ENCODE results near the gene ADORA2A. TPM values are rescaled to one million over a fixed set of nuclear protein-coding genes. Genes with fewer than 3 reads are reported as not detected.

The ADORA2A gene
- polyA plus RNA-seq, 2 of the 4 experiments (the other 2 are of a cell fraction): 0.48 to 1.8 TPM

DNA sequence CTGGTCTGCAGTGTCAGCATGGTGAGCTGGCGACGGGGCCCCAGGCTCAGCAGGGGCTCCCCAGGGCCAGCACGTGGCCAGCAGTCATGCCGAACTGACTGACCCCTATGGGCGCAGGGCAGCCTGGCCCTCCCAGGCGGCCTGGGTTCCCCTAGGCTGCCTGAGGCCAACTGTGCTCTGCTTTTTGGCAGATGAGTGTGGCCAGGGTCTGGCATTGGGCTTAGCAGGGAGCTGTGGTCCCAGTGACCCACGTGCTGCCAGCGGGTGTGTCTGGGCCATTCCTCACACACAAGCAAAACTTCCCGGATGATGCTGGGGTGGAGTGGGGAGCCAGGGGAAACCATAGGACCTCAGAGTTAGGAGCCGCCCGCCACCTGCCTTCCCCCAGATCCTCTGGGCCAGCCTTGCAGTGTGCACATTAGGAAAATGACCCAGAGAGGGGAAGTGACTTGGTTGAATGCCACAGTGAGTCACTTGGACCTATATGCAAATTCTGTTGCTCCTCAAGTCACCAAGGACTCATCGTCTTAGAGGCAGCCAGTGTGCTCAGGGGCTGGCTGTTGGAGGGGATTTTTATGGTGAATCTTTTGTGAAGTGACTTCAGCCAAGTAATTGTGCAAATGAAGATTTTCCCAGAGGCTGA is 6.5 kb downstream of the ADORA2A start:
- ATAC-seq (no peak), DNase-seq (ENCODE audit: low read depth in 1 of 2, low spot score in 1 of 2) (no peak), FAIRE-seq (no peak)
- H3K27ac ChIP-seq: no peak overlapping the region
- TF ChIP-seq USF2 (IDR thresholded peaks at IDR 0.05) (no peak), ATOH8 (CRISPR knock-in tag; IDR thresholded peaks at IDR 0.05; ENCODE audit: low read depth) (no peak), JUN (IDR thresholded peaks at IDR 0.05) (no peak), MAX (IDR thresholded peaks at IDR 0.05) (no peak), HOXB13 (CRISPR knock-in tag; IDR thresholded peaks at IDR 0.05; ENCODE audit: low read depth) (no peak), REST (IDR thresholded peaks at IDR 0.05) (no peak), CHD4 (IDR thresholded peaks at IDR 0.05; ENCODE audit: borderline replicate concordance) (no peak), KDM5A (IDR thresholded peaks at IDR 0.05) (no peak), EP300 (IDR thresholded peaks at IDR 0.05) (no peak), TP53 (CRISPR knock-in tag; IDR thresholded peaks at IDR 0.05) (no peak), BHLHE40 (IDR thresholded peaks at IDR 0.05; ENCODE audit: low read depth, low read length) (no peak), FOSB (CRISPR knock-in tag; IDR thresholded peaks at IDR 0.05) (no peak)
- TF ChIP-seq, protein P1, sequence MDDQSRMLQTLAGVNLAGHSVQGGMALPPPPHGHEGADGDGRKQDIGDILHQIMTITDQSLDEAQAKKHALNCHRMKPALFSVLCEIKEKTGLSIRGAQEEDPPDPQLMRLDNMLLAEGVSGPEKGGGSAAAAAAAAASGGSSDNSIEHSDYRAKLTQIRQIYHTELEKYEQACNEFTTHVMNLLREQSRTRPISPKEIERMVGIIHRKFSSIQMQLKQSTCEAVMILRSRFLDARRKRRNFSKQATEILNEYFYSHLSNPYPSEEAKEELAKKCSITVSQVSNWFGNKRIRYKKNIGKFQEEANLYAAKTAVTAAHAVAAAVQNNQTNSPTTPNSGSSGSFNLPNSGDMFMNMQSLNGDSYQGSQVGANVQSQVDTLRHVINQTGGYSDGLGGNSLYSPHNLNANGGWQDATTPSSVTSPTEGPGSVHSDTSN (IDR thresholded peaks at IDR 0.05): no peak
- no peaks in the 10 kb centered on the region for H3K4me1 ChIP-seq
- no peaks in the 10 kb centered on the region for H3K9me3 ChIP-seq
- no peak overlapping the region for H3K4me2 ChIP-seq
- POLR2A ChIA-PET: no interaction called here
- no peak overlapping the region for H3K4me3 ChIP-seq
- CTCF ChIA-PET: interaction anchor here (1.1 to 3.9 kb wide), 5 partner anchors 11 to 88 kb away, joined by 3 to 15 read pairs (median 7); no protein-coding TSS in a partner anchor
- WGBS (ENCODE audit: missing lambda C conversion rate): 78% methylated on average over 2 of the region's 12 CpGs

DNA sequence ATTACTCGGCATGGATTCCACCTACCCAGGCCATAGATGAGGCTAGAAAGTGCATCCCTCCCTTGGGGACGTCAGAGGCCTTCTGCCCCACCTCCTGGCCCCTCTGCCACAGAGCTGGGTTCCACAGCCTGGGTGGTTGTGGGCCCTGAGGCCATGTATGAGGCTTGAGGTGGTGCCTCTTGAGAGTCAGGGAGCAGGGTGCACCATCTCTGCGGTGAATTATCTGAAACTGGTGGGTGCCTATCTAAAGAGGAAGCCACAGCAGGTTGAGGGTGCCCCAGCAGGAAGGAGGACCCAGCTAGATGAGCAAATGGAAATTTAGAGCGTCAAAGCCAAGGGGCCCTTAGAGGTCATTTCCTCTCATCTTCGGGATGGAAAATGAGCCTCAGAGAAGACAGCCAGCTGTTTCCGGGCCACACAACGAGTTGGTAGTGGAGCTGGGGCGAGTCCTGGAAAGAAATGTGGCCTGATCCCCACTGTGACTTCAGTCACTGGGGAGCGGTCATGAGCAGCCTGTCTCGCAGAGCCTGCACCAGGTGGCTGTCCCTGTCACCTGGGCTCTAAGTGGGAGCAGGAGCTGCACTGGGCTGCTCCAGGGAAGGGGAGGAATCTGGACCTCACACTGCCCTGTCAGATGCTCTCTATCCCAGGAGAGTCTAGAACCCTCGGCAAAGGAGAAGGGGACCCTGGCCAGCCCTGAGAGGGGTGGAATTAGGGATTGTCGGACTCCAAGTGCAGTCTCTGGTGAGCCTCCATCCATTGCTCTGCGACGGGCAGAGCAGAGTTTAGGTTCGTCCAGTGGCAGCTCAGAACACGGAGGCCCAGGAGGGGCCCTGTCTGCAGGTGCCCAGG is 7.3 kb downstream of the ADORA2A start:
- POLR2A ChIA-PET: no interaction called here
- no peak overlapping the region for H3K27ac ChIP-seq
- H3K4me1 ChIP-seq: no peaks in the 10 kb centered on the region
- no peak for TF ChIP-seq HDAC2 (IDR thresholded peaks at IDR 0.05)
- no peak for TF ChIP-seq FOSB (CRISPR knock-in tag; IDR thresholded peaks at IDR 0.05)
- TF ChIP-seq SREBF2 (IDR thresholded peaks at IDR 0.05): no peak
- TF ChIP-seq ESRRA (IDR thresholded peaks at IDR 0.05; ENCODE audit: borderline replicate concordance, low read length): no peak
- no peak for TF ChIP-seq ZNF302 (CRISPR knock-in tag; IDR thresholded peaks at IDR 0.05)
- no peak for TF ChIP-seq KDM1A (IDR thresholded peaks at IDR 0.05; ENCODE audit: low read depth)
- no peak for TF ChIP-seq KDM5A (IDR thresholded peaks at IDR 0.05)
- TF ChIP-seq, protein P2, sequence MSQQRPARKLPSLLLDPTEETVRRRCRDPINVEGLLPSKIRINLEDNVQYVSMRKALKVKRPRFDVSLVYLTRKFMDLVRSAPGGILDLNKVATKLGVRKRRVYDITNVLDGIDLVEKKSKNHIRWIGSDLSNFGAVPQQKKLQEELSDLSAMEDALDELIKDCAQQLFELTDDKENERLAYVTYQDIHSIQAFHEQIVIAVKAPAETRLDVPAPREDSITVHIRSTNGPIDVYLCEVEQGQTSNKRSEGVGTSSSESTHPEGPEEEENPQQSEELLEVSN (IDR thresholded peaks at IDR 0.05; ENCODE audit: borderline replicate concordance, low read depth): no peak
- no peak for TF ChIP-seq JUNB (IDR thresholded peaks at IDR 0.05)
- H3K9me3 ChIP-seq: no peaks in the 10 kb centered on the region
- no peak overlapping the region for H3K4me3 ChIP-seq
- DNase-seq (ENCODE audit: low read depth in 1 of 2, low spot score in 1 of 2) (no peak), ATAC-seq (no peak), FAIRE-seq (no peak)
- 77% methylated on average over 13 of the region's 16 CpGs for WGBS (ENCODE audit: missing lambda C conversion rate)
- CTCF ChIA-PET: interaction anchor here (0.7 to 3.9 kb wide), 7 partner anchors 10 to 278 kb away, joined by 3 to 15 read pairs (median 6); no protein-coding TSS in a partner anchor
- H3K4me2 ChIP-seq: no peak overlapping the region

All from A549 (cell line).